Karpas-422 (cell line): Measurements from ENCODE around the gene MT2A. TPM values are rescaled to one million over a fixed set of nuclear protein-coding genes. Genes with fewer than 3 reads are reported as not detected.

ENCODE experiments used
- DNase-seq: peaks from one replicate; pipeline ENCODE4 v3.0.0-alpha.2; 2015
- H2AFZ ChIP-seq: fragments of 200-600 bp; sonication (generic); 2 replicates; pipeline ENCODE4 v1.6.1; 2014; ENCODE audit warnings: antibody characterized with exemption, low read length, mixed read lengths
- H3K27ac ChIP-seq: fragments of 200-600 bp; sonication (generic); 2 replicates; pipeline ENCODE4 v1.5.1; 2014; ENCODE audit warnings: mild to moderate bottlenecking, low read length, moderate library complexity
- H3K27me3 ChIP-seq: fragments of 200-600 bp; sonication (generic); 2 replicates; pipeline ENCODE4 v1.6.1; 2014; ENCODE audit warnings: low read length, mixed read lengths
- H3K36me3 ChIP-seq: fragments of 200-600 bp; sonication (generic); 2 replicates; pipeline ENCODE4 v1.6.1; 2014; ENCODE audit warnings: low read length, mixed read lengths; ENCODE audit not compliant: insufficient read depth
- H3K4me1 ChIP-seq: fragments of 200-600 bp; sonication (generic); 2 replicates; pipeline ENCODE4 v1.6.1; 2014; ENCODE audit warnings: mild to moderate bottlenecking, low read length, mixed read lengths
- H3K4me2 ChIP-seq: fragments of 200-600 bp; sonication (generic); 2 replicates; pipeline ENCODE4 v1.6.1; 2014; ENCODE audit warnings: low read length, low read depth, mild to moderate bottlenecking; ENCODE audit not compliant: poor library complexity, severe bottlenecking
- H3K4me3 ChIP-seq: fragments of 200-600 bp; sonication (generic); 2 replicates; pipeline ENCODE4 v1.5.1; 2014; ENCODE audit warnings: mild to moderate bottlenecking, antibody characterized with exemption, low read length, mixed read lengths
- H3K79me2 ChIP-seq: fragments of 200-600 bp; sonication (generic); 2 replicates; pipeline ENCODE4 v1.6.1; 2014; ENCODE audit warnings: mild to moderate bottlenecking, low read length, mixed read lengths
- H3K9ac ChIP-seq: fragments of 200-600 bp; sonication (generic); 2 replicates; pipeline ENCODE4 v1.6.0; 2014; ENCODE audit warnings: low read length
- H3K9me2 ChIP-seq: fragments of 200-600 bp; sonication (generic), shearing (Covaris generic); replicated peaks from 2 replicates; pipeline ENCODE4 v1.6.0; 2014; ENCODE audit warnings: mild to moderate bottlenecking, low read length, moderate library complexity; ENCODE audit not compliant: insufficient read depth
- H3K9me3 ChIP-seq: fragments of 300-700, 200-600 bp; sonication (generic); 2 replicates; pipeline ENCODE4 v1.6.1; 2014; ENCODE audit warnings: low read length, mixed read lengths
- H4K20me1 ChIP-seq: fragments of 200-600 bp; sonication (generic); 2 replicates; pipeline ENCODE4 v1.6.1; 2014; ENCODE audit warnings: mild to moderate bottlenecking, antibody characterized with exemption, low read length, low read depth; ENCODE audit not compliant: insufficient read depth
- total RNA-seq: library from RNA; depleted of rRNA; stranded (reverse); fragments of >200 nt; shearing (Covaris generic); gene quantifications from 2 replicates; pipeline ENCODE4 v1.2.3, GENCODE V29; 2014; ENCODE audit warnings: low replicate concordance

The MT2A gene
- total RNA-seq, 1 experiment from 2014 or later = 385 TPM

DNA sequence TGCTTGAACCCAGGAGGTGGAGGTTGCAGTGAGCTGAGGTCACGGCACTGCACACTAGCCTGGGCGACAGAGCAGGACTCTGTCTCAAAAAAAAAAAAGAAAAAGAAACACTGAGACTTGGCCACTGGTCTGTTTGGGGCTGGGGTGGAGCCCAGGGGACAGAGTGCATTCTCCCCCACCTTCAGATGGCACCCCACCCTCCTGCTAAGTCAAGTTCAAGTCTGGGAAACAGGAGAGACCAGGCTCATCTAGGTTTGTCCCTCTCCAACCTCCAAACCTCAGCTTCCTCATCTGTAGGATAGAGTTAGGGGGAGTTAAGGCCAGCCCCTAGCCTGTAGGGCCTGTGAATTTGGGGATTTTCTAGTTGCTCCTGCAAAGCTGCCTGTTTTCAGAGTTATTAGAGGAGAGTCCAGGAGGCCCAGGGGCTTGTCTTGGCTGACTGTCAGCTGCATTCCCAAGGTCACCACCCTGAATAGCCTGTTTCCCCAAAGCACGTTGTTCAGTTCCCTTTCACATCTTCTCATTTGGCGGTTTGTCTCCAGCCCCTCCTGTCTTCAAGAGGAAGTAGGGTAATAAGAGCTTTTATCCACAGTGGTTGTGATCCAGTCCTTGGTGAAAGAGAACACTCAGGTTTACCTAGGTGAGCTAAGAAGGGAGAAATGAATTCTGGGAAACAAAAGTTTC is 16.9 kb upstream of the MT2A start:
- Histone ChIP-seq H3K4me2 (no peak overlapping the region), H3K4me1 (peaks cover 18% of the 10 kb centered on the region), H3K4me3 (no peak overlapping the region), H3K9me2 (no peaks in the 10 kb centered on the region), H3K36me3 (no peaks in the 10 kb centered on the region), H3K27ac (no peak overlapping the region), H3K9me3 (no peaks in the 10 kb centered on the region), H2AFZ (no peak overlapping the region), H4K20me1 (no peaks in the 10 kb centered on the region), H3K9ac (no peak overlapping the region), H3K79me2 (no peaks in the 10 kb centered on the region), H3K27me3 (no peaks in the 10 kb centered on the region)
- no peak for DNase-seq

DNA sequence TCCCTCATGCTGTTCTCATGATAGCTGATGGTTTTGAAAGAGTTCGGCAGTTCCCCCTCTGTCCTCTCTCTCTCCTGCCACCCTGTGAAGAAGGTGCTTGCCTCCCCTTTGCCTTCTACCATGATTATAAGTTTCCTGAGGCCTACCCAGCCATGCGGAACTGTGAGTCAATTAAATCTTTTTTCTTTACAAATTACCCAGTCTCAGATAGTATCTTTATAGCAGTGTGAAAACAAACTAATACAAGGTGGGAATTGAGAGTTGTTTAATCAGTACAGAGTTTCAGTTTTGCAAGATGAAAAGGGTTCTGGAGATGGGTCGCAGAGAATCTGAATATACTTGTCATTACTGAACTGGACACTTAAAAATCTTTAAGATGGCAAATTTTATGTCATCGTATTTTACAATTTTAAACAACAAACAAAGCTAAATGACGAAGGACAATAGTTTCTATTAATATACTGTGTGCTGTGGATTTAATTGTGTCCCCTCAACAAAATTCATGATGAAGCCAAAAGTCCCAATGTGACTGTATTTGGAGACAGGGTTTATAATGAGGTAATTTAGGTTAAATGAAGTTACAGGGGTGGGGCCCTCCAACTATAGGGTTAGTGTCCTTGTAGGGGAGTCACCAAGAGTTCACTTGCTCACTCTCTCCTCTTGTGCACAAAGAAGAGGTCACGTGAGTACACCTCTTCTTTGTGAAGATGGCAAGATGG is 14.7 kb upstream of the MT2A start:
- H3K4me3 ChIP-seq = no peak overlapping the region
- no peak overlapping the region for H3K27ac ChIP-seq
- H2AFZ ChIP-seq = no peak overlapping the region
- peaks cover 21% of the 10 kb centered on the region for H3K4me1 ChIP-seq
- no peak for DNase-seq
- H3K9me3 ChIP-seq = no peaks in the 10 kb centered on the region
- H4K20me1 ChIP-seq = no peaks in the 10 kb centered on the region
- no peak overlapping the region for H3K4me2 ChIP-seq
- H3K9ac ChIP-seq = no peak overlapping the region
- no peaks in the 10 kb centered on the region for H3K36me3 ChIP-seq
- no peaks in the 10 kb centered on the region for H3K9me2 ChIP-seq
- no peaks in the 10 kb centered on the region for H3K79me2 ChIP-seq
- H3K27me3 ChIP-seq = no peaks in the 10 kb centered on the region

DNA sequence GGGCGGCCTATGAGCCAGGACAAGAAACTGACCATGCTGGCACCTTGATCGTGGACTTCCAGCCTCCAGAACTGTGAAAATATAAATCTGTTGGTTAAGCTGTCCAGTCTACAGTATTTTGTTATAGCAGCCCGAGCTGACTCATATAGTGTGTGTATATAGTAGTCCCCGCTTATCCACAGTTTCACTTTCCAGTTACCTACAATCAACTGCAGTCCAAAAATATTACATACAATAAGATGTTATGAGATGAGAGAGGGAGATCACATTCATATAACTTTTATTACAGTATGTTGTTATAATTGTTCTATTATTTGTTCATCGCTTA is 14.1 kb upstream of the MT2A start:
- Histone ChIP-seq H3K9me2 (no peaks in the 10 kb centered on the region), H3K4me1 (peaks cover 21% of the 10 kb centered on the region), H3K4me2 (no peak overlapping the region), H3K36me3 (no peaks in the 10 kb centered on the region), H3K79me2 (no peaks in the 10 kb centered on the region), H3K9me3 (no peaks in the 10 kb centered on the region), H2AFZ (no peak overlapping the region), H3K27me3 (no peaks in the 10 kb centered on the region), H3K4me3 (no peak overlapping the region), H4K20me1 (no peaks in the 10 kb centered on the region), H3K9ac (no peak overlapping the region), H3K27ac (no peak overlapping the region)
- DNase-seq = no peak

DNA sequence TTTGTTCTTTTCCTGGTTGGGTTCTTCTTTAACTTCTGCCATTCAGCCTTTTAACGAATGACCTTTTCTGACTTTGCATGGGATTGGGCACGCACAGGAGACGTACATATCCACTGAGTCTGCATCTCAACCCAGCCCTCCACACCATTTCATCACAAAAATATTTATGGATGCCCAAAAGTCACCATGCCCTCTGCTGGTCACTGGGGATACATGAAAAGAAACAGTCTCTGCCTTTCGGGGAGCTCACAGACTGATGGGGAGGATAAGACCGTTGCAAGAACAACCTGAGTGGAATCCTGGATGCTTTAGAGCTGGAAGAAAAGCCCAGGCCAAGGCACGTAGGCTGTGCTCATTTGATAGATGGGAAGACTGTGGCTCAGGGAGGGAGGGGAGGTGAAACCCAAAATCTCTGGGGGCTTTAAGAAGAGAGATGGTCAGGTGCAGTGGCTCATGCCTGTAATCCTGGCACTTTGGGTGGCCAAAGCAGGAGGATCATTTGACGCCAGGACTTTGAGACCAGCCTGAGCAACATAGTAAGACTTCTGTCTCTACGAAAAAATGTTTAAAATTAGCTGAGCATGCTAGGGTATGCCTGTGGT is 7.9 kb upstream of the MT2A start:
- Histone ChIP-seq H3K36me3 (no peaks in the 10 kb centered on the region), H4K20me1 (no peaks in the 10 kb centered on the region), H3K9me2 (no peaks in the 10 kb centered on the region), H3K9me3 (no peaks in the 10 kb centered on the region), H3K4me2 (no peak overlapping the region), H3K4me3 (no peak overlapping the region), H3K27me3 (no peaks in the 10 kb centered on the region), H3K4me1 (peaks cover 4% of the 10 kb centered on the region; the same call in 1 of the 2 replicates), H2AFZ (no peak overlapping the region), H3K9ac (no peak overlapping the region), H3K79me2 (no peaks in the 10 kb centered on the region), H3K27ac (no peak overlapping the region)
- DNase-seq = peak; percentile 82

DNA sequence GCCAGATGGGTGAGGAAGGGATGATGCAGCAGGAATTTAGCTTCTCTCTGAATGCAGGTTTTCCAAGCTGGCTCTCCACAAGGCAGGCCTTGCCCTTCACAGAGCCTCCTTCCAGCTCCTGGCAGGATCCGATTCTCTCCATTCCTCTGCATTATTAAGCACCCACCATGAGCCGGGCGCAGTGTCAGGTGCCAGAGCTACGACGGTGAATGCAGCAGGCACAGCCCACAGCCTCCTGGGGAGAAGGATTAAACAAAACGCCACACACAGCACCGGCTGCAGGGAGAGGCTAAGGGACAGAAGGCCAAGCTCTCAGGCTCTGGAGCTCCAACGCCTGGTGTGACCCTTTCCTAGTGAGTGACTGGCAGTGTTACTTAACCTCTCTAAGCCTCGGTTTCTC is 7.1 kb upstream of the MT2A start:
- no peaks in the 10 kb centered on the region for H4K20me1 ChIP-seq
- no peaks in the 10 kb centered on the region for H3K9me2 ChIP-seq
- no peak for DNase-seq
- no peaks in the 10 kb centered on the region for H3K27me3 ChIP-seq
- H3K79me2 ChIP-seq = no peaks in the 10 kb centered on the region
- no peaks in the 10 kb centered on the region for H3K36me3 ChIP-seq
- H3K4me1 ChIP-seq = peaks cover 4% of the 10 kb centered on the region; the same call in 1 of the 2 replicates
- no peak overlapping the region for H3K4me3 ChIP-seq
- H3K4me2 ChIP-seq = no peak overlapping the region
- no peaks in the 10 kb centered on the region for H3K9me3 ChIP-seq
- H3K27ac ChIP-seq = no peak overlapping the region
- no peak overlapping the region for H3K9ac ChIP-seq
- H2AFZ ChIP-seq = no peak overlapping the region

DNA sequence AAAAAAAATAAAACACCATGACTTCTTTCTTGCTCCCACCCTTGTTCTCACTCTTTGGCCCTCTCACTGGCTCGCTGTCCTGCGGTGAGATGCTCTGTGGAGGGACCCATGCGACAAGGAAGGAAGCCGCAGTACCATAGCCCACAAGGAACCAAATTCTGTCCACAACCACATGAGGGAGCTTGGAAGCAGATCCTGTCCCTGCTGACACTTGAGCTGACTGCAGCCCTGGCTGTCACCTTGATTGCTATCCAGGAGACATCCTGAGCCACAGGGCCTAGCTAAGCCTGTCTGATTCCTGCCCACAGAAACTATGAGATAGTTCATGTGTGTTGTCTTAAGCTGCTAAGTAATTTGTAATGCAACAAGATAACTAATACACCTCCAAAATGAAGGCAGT is 4.8 kb upstream of the MT2A start:
- no peak overlapping the region for H3K27ac ChIP-seq
- H3K36me3 ChIP-seq = no peaks in the 10 kb centered on the region
- DNase-seq = no peak
- no peaks in the 10 kb centered on the region for H3K9me2 ChIP-seq
- H3K4me1 ChIP-seq = peaks cover 6% of the 10 kb centered on the region
- H3K27me3 ChIP-seq = no peaks in the 10 kb centered on the region
- no peak overlapping the region for H3K4me2 ChIP-seq
- no peaks in the 10 kb centered on the region for H3K9me3 ChIP-seq
- no peak overlapping the region for H3K4me3 ChIP-seq
- H4K20me1 ChIP-seq = no peaks in the 10 kb centered on the region
- H3K79me2 ChIP-seq = no peaks in the 10 kb centered on the region
- no peak overlapping the region for H2AFZ ChIP-seq
- no peak overlapping the region for H3K9ac ChIP-seq

DNA sequence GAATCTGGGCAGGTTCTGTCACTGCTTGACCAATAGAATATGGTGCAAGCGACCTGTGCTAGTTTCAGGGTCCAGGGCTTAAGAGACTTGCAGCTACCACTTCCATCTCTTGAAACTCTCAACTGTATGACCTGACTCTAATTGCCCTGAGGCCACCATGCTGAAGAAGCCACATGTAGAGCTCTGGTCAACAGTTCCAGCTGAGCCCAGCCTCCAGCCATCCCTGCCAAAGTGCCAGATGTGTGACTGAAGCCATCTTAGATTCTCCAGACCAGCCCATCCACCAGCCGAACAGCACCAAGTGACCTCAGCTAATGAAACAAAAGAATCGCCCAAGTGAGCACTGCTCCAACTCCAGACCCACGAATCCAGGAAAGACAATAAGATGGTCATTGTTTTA is 3.4 kb upstream of the MT2A start:
- Histone ChIP-seq H3K9me2 (no peaks in the 10 kb centered on the region), H3K9me3 (no peaks in the 10 kb centered on the region), H3K4me3 (no peak overlapping the region), H3K27ac (no peak overlapping the region), H4K20me1 (no peaks in the 10 kb centered on the region), H3K4me2 (no peak overlapping the region), H3K36me3 (no peaks in the 10 kb centered on the region), H3K9ac (no peak overlapping the region), H3K79me2 (no peaks in the 10 kb centered on the region), H2AFZ (no peak overlapping the region), H3K27me3 (no peaks in the 10 kb centered on the region), H3K4me1 (peaks cover 16% of the 10 kb centered on the region)
- no peak for DNase-seq

DNA sequence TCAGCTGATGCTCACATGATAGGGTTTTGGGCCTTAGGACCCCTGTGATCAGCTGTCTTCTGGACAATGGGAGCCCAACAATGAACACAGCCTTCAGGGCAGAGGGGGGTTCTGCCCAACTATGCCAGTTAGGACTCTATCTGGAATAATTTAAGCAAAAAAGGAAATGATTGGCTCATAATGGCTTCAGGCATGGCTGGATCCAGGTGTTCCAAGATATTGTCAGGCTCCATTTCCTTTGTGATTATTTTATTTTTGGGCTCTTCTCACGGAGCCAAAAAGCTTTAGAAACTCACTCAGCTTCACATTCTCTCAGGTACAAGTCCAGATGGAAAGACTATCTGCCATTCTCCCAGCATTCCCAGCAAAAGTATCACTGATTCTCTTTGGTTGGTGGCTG is 2.9 kb upstream of the MT2A start:
- Histone ChIP-seq H2AFZ (no peak overlapping the region), H4K20me1 (no peaks in the 10 kb centered on the region), H3K79me2 (no peaks in the 10 kb centered on the region), H3K27me3 (no peaks in the 10 kb centered on the region), H3K4me3 (no peak overlapping the region), H3K9me2 (no peaks in the 10 kb centered on the region), H3K9me3 (no peaks in the 10 kb centered on the region), H3K4me1 (peaks cover 21% of the 10 kb centered on the region), H3K36me3 (no peaks in the 10 kb centered on the region), H3K9ac (no peak overlapping the region), H3K4me2 (no peak overlapping the region), H3K27ac (no peak overlapping the region)
- DNase-seq = no peak
